IMR-90 (cell line): ENCODE results near the gene MAB21L2. TPM values are rescaled to one million over a fixed set of nuclear protein-coding genes. Genes with fewer than 3 reads are reported as not detected.

Source experiments
- ATAC-seq: fragments of 200-7000 bp; cut with Tn5 transposase; 2 replicates; pipeline ENCODE4 v1.9.1; 2020; ENCODE audit warnings: low read depth, mild to moderate bottlenecking, moderate library complexity
- BruUV-seq: library from RNA; stranded (reverse); fragments of 400-500 nt; replicated peaks from 2 replicates; lab custom pipeline; 2021; lab: Mats Ljungman, UMichigan
- CTCF ChIA-PET: fragments of 300-600 bp; formaldehyde crosslinking; extraction: SDS; loops from one replicate; lab custom pipeline; 2021; ENCODE audit warnings: antibody characterized with exemption; lab: Yijun Ruan, JAX
- POLR2A ChIA-PET: fragments of 300-600 bp; sonication (Branson Sonifier 250); formaldehyde crosslinking; loops from one replicate; lab custom pipeline; 2022; ENCODE audit warnings: antibody characterized with exemption; ENCODE audit not compliant: unreplicated experiment; lab: Charles Lee
- DNase-seq: peaks from one replicate; pipeline ENCODE4 v3.0.0; 2013
- H2AFZ ChIP-seq: replicated peaks from 2 replicates; pipeline ENCODE3; 2013; ENCODE audit warnings: low read length, mild to moderate bottlenecking; ENCODE audit not compliant: poor library complexity
- H2AK5ac ChIP-seq: 2 replicates; pipeline ENCODE4 v1.6.1; 2013; ENCODE audit warnings: low read depth, low read length, inconsistent platforms
- H2AK9ac ChIP-seq: replicated peaks from 2 replicates; pipeline ENCODE3; 2013; ENCODE audit warnings: mild to moderate bottlenecking, low read depth, low read length, moderate library complexity; ENCODE audit not compliant: poor library complexity
- H2BK120ac ChIP-seq: 2 replicates; pipeline ENCODE4 v1.6.1; 2013; ENCODE audit warnings: low read depth, low read length, inconsistent platforms
- H2BK15ac ChIP-seq: 3 replicates; pipeline ENCODE4 v1.6.1; 2013; ENCODE audit warnings: low read depth, low read length, inconsistent platforms
- H2BK20ac ChIP-seq: 2 replicates; pipeline ENCODE4 v1.6.1; 2013; ENCODE audit warnings: low read depth, mild to moderate bottlenecking, inconsistent platforms, low read length, moderate library complexity
- H2BK5ac ChIP-seq: 2 replicates; pipeline ENCODE4 v1.6.1; 2013; ENCODE audit warnings: mild to moderate bottlenecking, low read depth, low read length, inconsistent platforms; ENCODE audit not compliant: poor library complexity, severe bottlenecking
- H3K14ac ChIP-seq: replicated peaks from 2 replicates; pipeline ENCODE4 v1.6.1; 2013; ENCODE audit warnings: low read depth, low read length, inconsistent platforms
- H3K18ac ChIP-seq: 2 replicates; pipeline ENCODE4 v1.6.1; 2013; ENCODE audit warnings: low read depth, low read length, control low read depth
- H3K23ac ChIP-seq: 2 replicates; pipeline ENCODE4 v1.6.1; 2013; ENCODE audit warnings: low read depth, low read length, inconsistent platforms
- H3K27ac ChIP-seq: 2 replicates; pipeline ENCODE4 v1.5.1; 2013; ENCODE audit warnings: mild to moderate bottlenecking, control low read depth, low read length; ENCODE audit not compliant: insufficient read depth
- H3K27me3 ChIP-seq: 2 replicates; pipeline ENCODE4 v1.6.1; 2013; ENCODE audit warnings: low read length; ENCODE audit not compliant: control insufficient read depth, insufficient read depth
- H3K36me3 ChIP-seq: 2 replicates; pipeline ENCODE4 v1.6.1; 2013; ENCODE audit warnings: low read length, mixed read lengths; ENCODE audit not compliant: control insufficient read depth, insufficient read depth
- H3K4ac ChIP-seq: 2 replicates; pipeline ENCODE4 v1.6.1; 2013; ENCODE audit warnings: low read depth, low read length, inconsistent platforms
- H3K4me1 ChIP-seq: 2 replicates; pipeline ENCODE4 v1.6.1; 2013; ENCODE audit warnings: low read length, mixed read lengths; ENCODE audit not compliant: control insufficient read depth, insufficient read depth
- H3K4me2 ChIP-seq: 2 replicates; pipeline ENCODE4 v1.6.1; 2013; ENCODE audit warnings: low read depth, mild to moderate bottlenecking, control low read depth, low read length, moderate library complexity
- H3K4me3 ChIP-seq: 2 replicates; pipeline ENCODE4 v1.5.1; 2013; ENCODE audit warnings: low read depth, mild to moderate bottlenecking, control low read depth, low read length, moderate library complexity; ENCODE audit not compliant: insufficient read depth
- H3K56ac ChIP-seq: 2 replicates; pipeline ENCODE4 v1.6.1; 2013; ENCODE audit warnings: low read length, inconsistent platforms; ENCODE audit not compliant: insufficient read depth; ENCODE audit errors: extremely low read depth
- H3K79me1 ChIP-seq, 2 experiments: 2 replicates each; pipeline ENCODE4 v1.6.1; 2013; ENCODE audit warnings: low read length in 2 of 2, inconsistent platforms in 1 of 2, low read depth in 1 of 2
- H3K9ac ChIP-seq: 2 replicates; pipeline ENCODE4 v1.6.1; 2013; ENCODE audit warnings: low read depth, low read length, control low read depth
- H3K9me1 ChIP-seq: 2 replicates; pipeline ENCODE4 v1.6.1; 2013; ENCODE audit warnings: low read length, inconsistent platforms; ENCODE audit not compliant: insufficient read depth
- H3K9me3 ChIP-seq: 2 replicates; pipeline ENCODE4 v1.6.1; 2013; ENCODE audit warnings: low read length; ENCODE audit not compliant: control insufficient read depth, insufficient read depth
- H4K20me1 ChIP-seq: 2 replicates; pipeline ENCODE4 v1.6.1; 2013; ENCODE audit warnings: low read length, inconsistent platforms; ENCODE audit not compliant: insufficient read depth
- H4K5ac ChIP-seq: 2 replicates; pipeline ENCODE4 v1.6.1; 2013; ENCODE audit warnings: mild to moderate bottlenecking, low read depth, low read length, control low read depth
- H4K8ac ChIP-seq, 2 experiments: 2 replicates each; pipeline ENCODE4 v1.6.1; 2013; ENCODE audit warnings: low read depth in 2 of 2, low read length in 2 of 2, control low read depth in 1 of 2, inconsistent platforms in 1 of 2
- H4K91ac ChIP-seq: 2 replicates; pipeline ENCODE4 v1.6.1; 2013; ENCODE audit warnings: low read depth, low read length, inconsistent platforms; ENCODE audit not compliant: insufficient read depth
- BHLHE40 ChIP-seq: fragments of 150-350 bp; IDR thresholded peaks from 2 replicates; pipeline ENCODE4 v1.6.1; 2016; ENCODE audit warnings: mild to moderate bottlenecking, low read depth, low read length
- CHD1 ChIP-seq: IDR thresholded peaks from 2 replicates; pipeline ENCODE4 v1.6.1; 2012; ENCODE audit warnings: low read depth, low read length, improper control_type of control experiment
- WGBS, 2 experiments: methylation state at CpG; one replicate each; pipeline versions ENCODE4 v1.1.5 to v1.1.7; 2013; ENCODE audit warnings: missing lambda C conversion rate in 2 of 2; ENCODE audit not compliant: insufficient read length in 1 of 2; ENCODE audit errors: extremely low coverage in 2 of 2; 5-methylcytosine and 5-hydroxymethylcytosine counted together
- dilution Hi-C: fragments of 300-500 bp; cut with HindIII; formaldehyde crosslinking; loops from one replicate; pipeline ENCODE4 v1.14.3; 2018; ENCODE audit warnings: low sequenced_read_pairs; ENCODE audit not compliant: unreplicated experiment
- in situ Hi-C: fragments of 300-500 bp; cut with MboI; formaldehyde crosslinking; loops from 3 replicates; pipeline ENCODE4 v1.14.3; 2019; ENCODE audit warnings: low sequenced_read_pairs, inconsistent platforms, mixed read lengths
- intact Hi-C: fragments of 100-400 bp; cut with micrococcal nuclease; formaldehyde crosslinking; loops from 2 replicates; pipeline ENCODE4 v1.10.0; 2022
- polyA plus RNA-seq, 3 experiments: library from polyadenylated mRNA; depleted of rRNA; stranded (reverse); fragments of >200 nt; gene quantifications; 2 replicates each; pipeline ENCODE4 v1.2.3, GENCODE V29; 2012; ENCODE audit warnings: low replicate concordance in 1 of 3
- total RNA-seq: library from RNA; depleted of rRNA; stranded (reverse); fragments of >200 nt; gene quantifications from 2 replicates; pipeline ENCODE4 v1.2.3, GENCODE V29; 2012
- TF ChIP-seq, protein P1 (sequence below): fragments of 150-350 bp; IDR thresholded peaks from 2 replicates; pipeline ENCODE4 v1.6.1; 2017; ENCODE audit warnings: mild to moderate bottlenecking, antibody characterized with exemption, low read length, low read depth

The MAB21L2 gene
- total and polyA plus RNA-seq, 2 of the 4 experiments (the other 2 are of a cell fraction), result 7.6 to 12.0 TPM

DNA sequence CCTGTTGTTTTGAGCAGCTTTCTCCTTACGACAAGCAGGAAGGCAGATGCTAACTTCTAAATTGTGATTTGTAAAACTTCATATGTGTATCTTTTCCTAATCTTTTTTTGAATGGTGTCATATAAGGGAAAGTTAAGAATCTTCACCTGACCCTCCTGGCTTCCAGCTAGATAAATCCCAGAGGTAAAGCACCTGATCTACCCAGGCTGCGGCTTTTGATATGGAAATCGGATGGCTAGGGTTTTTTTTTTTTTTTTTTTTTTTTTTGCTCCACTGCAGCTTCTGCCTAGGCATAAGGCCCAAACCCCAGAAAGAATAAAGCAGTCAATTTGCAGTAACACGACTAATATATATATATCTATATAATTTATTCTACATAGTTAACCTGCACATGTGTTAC, 10.0 kb downstream of the MAB21L2 start:
- in situ Hi-C loops, result no loop called here
- no peak for ATAC-seq
- intact Hi-C loops, result no loop called here

More for the DNA sequence above, 10.0 kb downstream of the MAB21L2 start:
- Histone ChIP-seq H3K18ac (no peak overlapping the region), H3K14ac (no peak overlapping the region), H2BK5ac (no peak overlapping the region), H3K27ac (no peak overlapping the region), H3K9me1 (no peaks in the 10 kb centered on the region), H3K23ac (no peak overlapping the region), H2BK20ac (no peak overlapping the region), H2BK120ac (no peak overlapping the region), H3K4me1 (no peaks in the 10 kb centered on the region), H3K9ac (no peak overlapping the region), H4K8ac (no peak overlapping the region), H3K9me3 (no peaks in the 10 kb centered on the region), H3K36me3 (no peaks in the 10 kb centered on the region), H4K5ac (no peak overlapping the region), H4K20me1 (no peaks in the 10 kb centered on the region), H3K27me3 (no peaks in the 10 kb centered on the region), H2BK15ac (no peak overlapping the region), H2AK9ac (no peak overlapping the region), H4K91ac (no peak overlapping the region), H2AFZ (no peak overlapping the region), H2AK5ac (no peak overlapping the region), H3K4me2 (no peak overlapping the region), H3K4ac (no peak overlapping the region), H3K4me3 (no peak overlapping the region), H3K56ac (no peak overlapping the region), H3K79me1 (no peaks in the 10 kb centered on the region)
- ChIA-PET POLR2A (no interaction called here), CTCF (interaction anchor here (0.7 kb wide), 1 partner anchor 13 kb away, joined by 6 read pairs; no protein-coding TSS in a partner anchor)
- dilution Hi-C loops, result no loop called here
- no peak for DNase-seq
- WGBS, 2 experiments, result no CpG with 5 or more reads among the region's 4 CpGs
- no peak for TF ChIP-seq BHLHE40
- TF ChIP-seq, protein P1, sequence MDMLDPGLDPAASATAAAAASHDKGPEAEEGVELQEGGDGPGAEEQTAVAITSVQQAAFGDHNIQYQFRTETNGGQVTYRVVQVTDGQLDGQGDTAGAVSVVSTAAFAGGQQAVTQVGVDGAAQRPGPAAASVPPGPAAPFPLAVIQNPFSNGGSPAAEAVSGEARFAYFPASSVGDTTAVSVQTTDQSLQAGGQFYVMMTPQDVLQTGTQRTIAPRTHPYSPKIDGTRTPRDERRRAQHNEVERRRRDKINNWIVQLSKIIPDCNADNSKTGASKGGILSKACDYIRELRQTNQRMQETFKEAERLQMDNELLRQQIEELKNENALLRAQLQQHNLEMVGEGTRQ, result no peak
- no peak for TF ChIP-seq CHD1
- no TSS peak for BruUV-seq
